Measurements from ENCODE around the gene SLC31A2. TPM values are rescaled to one million over a fixed set of nuclear protein-coding genes. Genes with fewer than 3 reads are reported as not detected.
"Not testable (repeated sequence)": the region's sequence is repeated elsewhere in the genome, so short reads cannot be mapped to it uniquely, and the experiment has no call there.

Gene SLC31A2
- total RNA-seq, 1 donor from 2014 or later: 7.6 TPM

DNA sequence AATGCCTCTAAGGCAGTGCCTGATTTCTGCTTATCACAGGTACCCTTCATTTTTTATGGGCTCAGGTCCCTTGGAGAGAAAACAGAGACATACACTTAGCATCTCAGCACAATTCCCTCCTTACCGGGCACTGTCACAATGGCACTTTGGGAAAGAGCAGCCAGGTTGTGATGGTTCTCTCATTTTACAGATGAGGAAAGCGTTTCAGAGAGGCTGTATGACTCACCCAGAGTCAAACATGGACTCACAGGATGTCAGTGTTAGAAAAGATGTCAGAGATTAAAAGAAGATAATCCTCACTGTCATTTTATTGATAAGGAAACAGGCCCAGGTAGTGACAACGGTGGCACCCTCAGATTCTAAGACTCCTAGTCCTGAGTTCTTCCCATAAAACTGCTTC, 12.0 kb upstream of the SLC31A2 start:
- Mint-ChIP-seq H3K4me3 (no peak overlapping the region), H3K27ac (no peak overlapping the region), H3K9me3 (no peaks in the 10 kb centered on the region), H3K27me3 (peaks cover 21% of the 10 kb centered on the region), H3K36me3 (no peaks in the 10 kb centered on the region), H3K4me1 (ENCODE audit: unreplicated experiment) (peaks cover 5% of the 10 kb centered on the region)
- TF ChIP-seq, protein P1, sequence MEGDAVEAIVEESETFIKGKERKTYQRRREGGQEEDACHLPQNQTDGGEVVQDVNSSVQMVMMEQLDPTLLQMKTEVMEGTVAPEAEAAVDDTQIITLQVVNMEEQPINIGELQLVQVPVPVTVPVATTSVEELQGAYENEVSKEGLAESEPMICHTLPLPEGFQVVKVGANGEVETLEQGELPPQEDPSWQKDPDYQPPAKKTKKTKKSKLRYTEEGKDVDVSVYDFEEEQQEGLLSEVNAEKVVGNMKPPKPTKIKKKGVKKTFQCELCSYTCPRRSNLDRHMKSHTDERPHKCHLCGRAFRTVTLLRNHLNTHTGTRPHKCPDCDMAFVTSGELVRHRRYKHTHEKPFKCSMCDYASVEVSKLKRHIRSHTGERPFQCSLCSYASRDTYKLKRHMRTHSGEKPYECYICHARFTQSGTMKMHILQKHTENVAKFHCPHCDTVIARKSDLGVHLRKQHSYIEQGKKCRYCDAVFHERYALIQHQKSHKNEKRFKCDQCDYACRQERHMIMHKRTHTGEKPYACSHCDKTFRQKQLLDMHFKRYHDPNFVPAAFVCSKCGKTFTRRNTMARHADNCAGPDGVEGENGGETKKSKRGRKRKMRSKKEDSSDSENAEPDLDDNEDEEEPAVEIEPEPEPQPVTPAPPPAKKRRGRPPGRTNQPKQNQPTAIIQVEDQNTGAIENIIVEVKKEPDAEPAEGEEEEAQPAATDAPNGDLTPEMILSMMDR (conservative IDR thresholded peaks at IDR 0.05): no peak
- DNase-seq (ENCODE audit: extremely low spot score, unreplicated experiment): no peak

DNA sequence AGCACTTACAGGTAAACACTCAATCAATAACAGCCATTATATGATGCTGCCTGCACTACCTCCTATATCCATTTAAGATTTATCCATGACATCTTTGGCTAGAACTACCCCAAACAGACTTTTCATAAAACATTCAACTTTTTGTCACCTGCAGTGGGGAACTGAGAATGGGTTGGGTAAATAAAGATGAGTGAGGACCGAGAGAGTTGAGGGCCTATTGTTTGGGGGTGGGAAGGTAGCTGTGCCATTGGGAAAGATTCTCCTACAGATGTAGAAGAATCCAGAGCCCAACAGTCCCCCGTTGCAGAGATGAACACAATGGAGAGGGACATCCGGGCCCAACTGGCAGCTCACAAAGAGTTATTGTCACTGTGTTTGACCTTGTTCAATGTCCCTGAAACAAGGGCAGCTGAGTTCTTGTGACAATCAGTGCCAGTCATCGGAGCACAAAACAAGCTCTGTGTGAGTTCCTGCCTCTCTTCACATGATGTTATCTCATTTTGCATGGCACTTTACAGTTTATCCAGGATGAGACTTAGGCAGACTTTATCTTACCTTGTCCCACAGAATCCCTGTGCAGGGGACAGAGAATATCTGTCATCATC, 11.5 kb upstream of the SLC31A2 start:
- DNase-seq (ENCODE audit: extremely low spot score, unreplicated experiment): no peak
- Mint-ChIP-seq H3K4me3 (no peak overlapping the region), H3K36me3 (no peaks in the 10 kb centered on the region), H3K4me1 (ENCODE audit: unreplicated experiment) (peaks cover 5% of the 10 kb centered on the region), H3K27ac (no peak overlapping the region), H3K9me3 (no peaks in the 10 kb centered on the region), H3K27me3 (peaks cover 18% of the 10 kb centered on the region)
- TF ChIP-seq, protein P1 (conservative IDR thresholded peaks at IDR 0.05): no peak

DNA sequence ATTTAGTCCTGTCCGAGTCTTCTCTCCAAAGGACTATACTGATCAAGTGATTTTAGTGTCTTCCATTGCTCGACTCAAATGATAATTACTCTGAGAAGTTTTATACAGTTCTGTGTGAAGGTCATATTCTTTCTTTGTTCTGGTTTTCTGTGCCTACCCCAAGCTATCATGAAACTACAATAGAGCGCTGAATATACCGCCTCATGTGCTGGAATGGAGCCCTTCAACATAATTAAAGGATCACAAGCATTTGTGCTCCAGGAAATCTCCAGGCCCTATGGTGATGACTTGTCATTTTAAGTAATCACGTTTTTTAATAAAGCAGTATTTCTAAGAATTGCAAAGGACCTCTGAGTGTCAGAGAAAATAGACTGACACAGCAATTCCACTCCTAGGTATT, 10.9 kb upstream of the SLC31A2 start:
- Mint-ChIP-seq H3K27ac (no peak overlapping the region), H3K36me3 (no peaks in the 10 kb centered on the region), H3K4me1 (ENCODE audit: unreplicated experiment) (peaks cover 5% of the 10 kb centered on the region), H3K4me3 (no peak overlapping the region), H3K9me3 (no peaks in the 10 kb centered on the region), H3K27me3 (peaks cover 21% of the 10 kb centered on the region)
- DNase-seq (ENCODE audit: extremely low spot score, unreplicated experiment): no peak
- TF ChIP-seq, protein P1 (conservative IDR thresholded peaks at IDR 0.05): no peak

DNA sequence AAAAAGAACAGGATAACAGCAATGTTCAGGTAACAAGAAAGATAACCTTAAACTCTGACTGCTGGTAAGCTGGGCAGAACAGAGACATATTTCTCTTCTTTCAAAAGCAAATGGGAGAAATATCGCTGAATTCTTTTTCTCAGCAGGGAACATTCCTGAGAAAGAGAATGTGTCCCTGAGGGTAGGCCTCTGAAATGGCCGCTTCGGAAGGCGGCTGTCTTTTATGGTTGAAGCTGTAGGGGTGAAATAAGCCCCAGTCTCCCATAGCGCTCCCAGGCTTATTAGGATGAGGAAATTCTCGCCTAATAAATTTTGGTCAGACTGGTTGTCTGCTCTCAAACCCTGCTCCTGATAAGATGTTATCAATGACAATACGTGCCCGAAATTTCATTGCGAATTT, 9.9 kb upstream of the SLC31A2 start:
- DNase-seq (ENCODE audit: extremely low spot score, unreplicated experiment); H3K4me3 Mint-ChIP-seq; H3K4me1 Mint-ChIP-seq (ENCODE audit: unreplicated experiment); H3K36me3 Mint-ChIP-seq; H3K27ac Mint-ChIP-seq; H3K9me3 Mint-ChIP-seq: not testable (repeated sequence)
- H3K27me3 Mint-ChIP-seq: peaks cover 27% of the 10 kb centered on the region

DNA sequence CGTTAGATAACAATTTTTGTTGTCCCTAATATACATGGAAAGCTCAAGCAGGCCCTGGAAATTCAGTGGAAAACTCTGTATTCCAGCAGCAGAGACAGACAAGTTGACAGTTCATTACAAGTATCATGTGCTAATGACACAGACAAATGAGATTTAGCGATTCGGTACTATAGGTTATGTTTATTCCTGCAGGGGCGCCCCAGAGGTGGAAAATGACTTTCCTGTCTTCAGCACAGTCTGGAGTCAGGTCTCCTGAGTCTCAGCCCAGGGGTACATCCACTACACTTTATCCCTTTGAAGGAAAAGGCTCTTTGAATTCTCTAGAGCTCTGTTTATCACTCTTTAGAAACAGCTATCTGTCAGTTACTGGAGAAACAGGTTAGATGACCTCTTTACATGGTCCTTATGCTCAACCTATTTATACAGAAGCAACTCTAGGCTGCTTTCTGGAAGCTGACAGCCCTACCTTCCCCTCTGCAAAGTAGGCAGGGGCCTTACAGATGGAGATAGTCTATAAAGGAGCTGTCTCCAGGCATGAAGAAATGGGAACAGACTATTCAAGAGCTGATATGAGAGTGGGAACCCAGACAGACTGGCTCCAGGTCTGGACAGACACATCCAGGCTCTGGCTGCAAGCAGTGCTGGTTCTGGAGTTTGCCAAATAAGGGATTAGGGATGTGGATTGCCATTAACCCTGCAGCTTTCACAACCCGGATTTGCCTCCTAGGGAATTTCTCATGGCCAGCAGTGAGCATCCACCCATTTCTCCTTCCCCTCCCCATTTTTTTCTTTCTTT, 7.2 kb upstream of the SLC31A2 start:
- Mint-ChIP-seq H3K4me3 (no peak overlapping the region), H3K27ac (no peak overlapping the region), H3K9me3 (no peaks in the 10 kb centered on the region), H3K36me3 (no peaks in the 10 kb centered on the region), H3K27me3 (peaks cover 23% of the 10 kb centered on the region), H3K4me1 (ENCODE audit: unreplicated experiment) (peaks cover 5% of the 10 kb centered on the region)
- TF ChIP-seq, protein P1 (conservative IDR thresholded peaks at IDR 0.05): no peak
- no peak for DNase-seq (ENCODE audit: extremely low spot score, unreplicated experiment)

DNA sequence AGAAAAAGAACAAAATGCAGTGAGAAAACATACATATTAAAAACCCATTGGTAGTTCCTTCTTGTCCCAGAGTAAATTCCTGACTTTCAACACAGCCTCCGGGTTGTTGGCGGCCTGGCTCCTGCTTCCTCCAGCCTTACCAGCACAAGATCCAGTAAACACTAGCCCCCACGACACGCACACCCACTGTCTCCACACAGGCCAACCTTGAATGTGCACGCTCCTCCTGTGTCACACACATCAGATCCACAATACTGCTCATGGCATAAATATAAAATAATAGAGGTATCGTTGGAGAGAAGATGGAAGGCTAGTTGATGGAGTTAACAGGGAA, 2.5 kb upstream of the SLC31A2 start:
- Mint-ChIP-seq H3K4me1 (ENCODE audit: unreplicated experiment) (peaks cover 14% of the 10 kb centered on the region), H3K4me3 (no peak overlapping the region), H3K27ac (no peak overlapping the region), H3K36me3 (no peaks in the 10 kb centered on the region), H3K27me3 (peaks cover 24% of the 10 kb centered on the region), H3K9me3 (no peaks in the 10 kb centered on the region)
- DNase-seq (ENCODE audit: extremely low spot score, unreplicated experiment): no peak
- TF ChIP-seq, protein P1 (conservative IDR thresholded peaks at IDR 0.05): no peak

All from type B pancreatic cell (in vitro differentiated cells).